Measurements from ENCODE around the gene KCNQ1.

GRCh38 chr11:2480874-2481220 lies 36.0 kb downstream of the KCNQ1 start:
- TF ChIP-seq CTCF (IDR thresholded peaks at IDR 0.05), result no peak
- TF ChIP-seq EP300 (IDR thresholded peaks at IDR 0.05), result no peak
- TF ChIP-seq POLR2AphosphoS5 (IDR thresholded peaks at IDR 0.05), result no peak

Data from gastroesophageal sphincter (tissue), 3 donors.